ENCODE measurements around the gene GPSM1.

DNA sequence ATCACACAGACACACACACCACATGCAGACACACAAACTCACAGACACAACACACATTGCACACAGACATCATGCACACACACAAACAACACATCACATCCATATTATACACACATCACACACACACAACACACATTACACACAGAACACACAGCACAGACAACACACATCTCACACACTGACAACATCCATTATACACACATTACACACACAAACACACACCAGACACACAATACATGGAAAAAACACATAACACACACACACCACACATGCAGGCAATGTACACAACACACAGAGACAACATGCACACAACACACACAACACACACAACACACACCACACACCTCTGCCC is 18.7 kb upstream of the GPSM1 start:
- TF ChIP-seq, protein P1, sequence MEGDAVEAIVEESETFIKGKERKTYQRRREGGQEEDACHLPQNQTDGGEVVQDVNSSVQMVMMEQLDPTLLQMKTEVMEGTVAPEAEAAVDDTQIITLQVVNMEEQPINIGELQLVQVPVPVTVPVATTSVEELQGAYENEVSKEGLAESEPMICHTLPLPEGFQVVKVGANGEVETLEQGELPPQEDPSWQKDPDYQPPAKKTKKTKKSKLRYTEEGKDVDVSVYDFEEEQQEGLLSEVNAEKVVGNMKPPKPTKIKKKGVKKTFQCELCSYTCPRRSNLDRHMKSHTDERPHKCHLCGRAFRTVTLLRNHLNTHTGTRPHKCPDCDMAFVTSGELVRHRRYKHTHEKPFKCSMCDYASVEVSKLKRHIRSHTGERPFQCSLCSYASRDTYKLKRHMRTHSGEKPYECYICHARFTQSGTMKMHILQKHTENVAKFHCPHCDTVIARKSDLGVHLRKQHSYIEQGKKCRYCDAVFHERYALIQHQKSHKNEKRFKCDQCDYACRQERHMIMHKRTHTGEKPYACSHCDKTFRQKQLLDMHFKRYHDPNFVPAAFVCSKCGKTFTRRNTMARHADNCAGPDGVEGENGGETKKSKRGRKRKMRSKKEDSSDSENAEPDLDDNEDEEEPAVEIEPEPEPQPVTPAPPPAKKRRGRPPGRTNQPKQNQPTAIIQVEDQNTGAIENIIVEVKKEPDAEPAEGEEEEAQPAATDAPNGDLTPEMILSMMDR (IDR thresholded peaks at IDR 0.05) = no peak
- TF ChIP-seq POLR2A (IDR thresholded peaks at IDR 0.05) = no peak
